Pancreas (tissue), 10 donors: ENCODE results near the gene STK39. TPM values are rescaled to one million over a fixed set of nuclear protein-coding genes. Genes with fewer than 3 reads are reported as not detected.

Experiments
- ATAC-seq, 4 donors: fragments of 200-7000 bp; cut with Tn5 transposase; one replicate each; pipeline versions ENCODE4 v1.8.0 to v1.9.1; 2020; ENCODE audit warnings: mild to moderate bottlenecking in 4 of 4, moderate library complexity in 4 of 4
- DNase-seq, 6 donors: peaks; one replicate each; pipeline ENCODE4 v3.0.0-alpha.2; 2020
- FAIRE-seq: peaks from 2 replicates; lab custom pipeline; 2012; peaks lifted over from hg19 to GRCh38; lab: Jason Lieb, UNC
- H3K27ac ChIP-seq, 4 donors: fragments of 200-600 bp; sonication (generic); 1 replicate in 3 of 4; 2 replicates in 1 of 4; pipeline versions ENCODE4 v1.5.0 to v1.8.0; 2020
- H3K27me3 ChIP-seq, 4 donors: fragments of 200-600 bp; one replicate each; pipeline ENCODE4 v1.8.0; 2021
- H3K36me3 ChIP-seq, 3 donors: fragments of 200-600 bp; sonication (generic) in 1 of 3; one replicate each; pipeline versions ENCODE4 v1.5.0 to v1.8.0; 2020 to 2021
- H3K4me1 ChIP-seq, 3 donors: fragments of 200-600 bp; one replicate each; pipeline ENCODE4 v1.8.0; 2021
- H3K4me3 ChIP-seq, 4 donors: fragments of 200-600 bp; sonication (generic) in 2 of 4; one replicate each; pipeline versions ENCODE4 v1.5.0 to v1.8.0; 2020 to 2021
- H3K9me3 ChIP-seq, 4 donors: fragments of 200-600 bp; one replicate each; pipeline ENCODE4 v1.8.0; 2021
- CTCF ChIP-seq, 4 donors: fragments of 200-600 bp; sonication (generic) in 3 of 4; IDR thresholded peaks; one replicate each; pipeline versions ENCODE4 v1.5.0 to v1.8.0; 2021; ENCODE audit warnings: antibody characterized with exemption in 4 of 4
- WGBS, 2 donors: extraction: QIAGEN DNeasy Blood & Tissue Kit; methylation state at CpG; one replicate each; pipeline ENCODE4 v1.1.7; 2013; 5-methylcytosine and 5-hydroxymethylcytosine counted together
- intact Hi-C, 3 donors: fragments of 100-400 bp; cut with DNase I; formaldehyde crosslinking; loops; one replicate each; pipeline versions ENCODE4 v1.11.1 to v1.14.2; 2022
- polyA plus RNA-seq, 2 donors: library from polyadenylated mRNA; stranded (reverse); fragments of 200-250 nt; gene quantifications; one replicate each; pipeline ENCODE4 v1.2.3, GENCODE V29; 2013
- total RNA-seq, 6 donors: library from RNA; stranded (reverse); fragmentation: NEBNext Ultra II Directional in 4 of 6; extraction: Animal tissue kit (Norgen Biotek cat#: 25700) in 4 of 6; gene quantifications; one replicate each; pipeline versions ENCODE4 v1.2.1 to v1.2.4, GENCODE V29; 2021 to 2023
- donor health status: healthy with polysubstance abuse.
- donor health status: DM: no; HTN: no; CAD: no; lungs with moderate emphysema.
- donor health status: DM: no; HTN: no; CAD: no.
- donor health status: control.
- donor health status: control.
- donor health status: Bipolar disorder and iron deficiency.
- donor health status: DM: yes; HTN: yes; CAD: no.
- donor health status: DM: no; HTN: no; CAD: no.
- donor health status: DM: no; HTN: no; CAD: no.
- donor health status: DM: yes; HTN: yes; CAD: no.

Gene STK39
- total and polyA plus RNA-seq, 8 donors, result 9.5 to 23.1 (median 15.5) TPM

DNA sequence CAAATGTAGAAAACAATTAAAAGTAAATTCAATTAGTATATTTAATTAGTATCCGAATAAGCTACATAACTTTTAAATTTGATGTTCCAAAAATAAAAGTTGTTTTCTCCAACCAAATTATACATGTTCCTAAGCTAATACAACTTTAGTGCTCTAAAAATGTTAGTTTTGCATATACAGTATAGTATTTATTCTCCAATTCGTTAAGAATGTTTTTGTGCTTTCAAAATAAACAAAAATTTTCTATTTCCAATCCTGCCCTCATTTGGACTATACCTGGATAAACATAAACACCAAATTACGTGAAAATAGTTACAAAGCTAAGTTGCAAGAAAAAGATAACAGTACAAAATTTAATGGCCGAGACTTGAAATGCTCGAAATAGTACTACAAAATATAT is 71.9 kb downstream of the STK39 start:
- H3K36me3 ChIP-seq, result no peaks in the 10 kb centered on the region
- no peak for TF ChIP-seq CTCF (IDR thresholded peaks at IDR 0.05)
- no peaks in the 10 kb centered on the region for H3K9me3 ChIP-seq
- no peak for ATAC-seq
- no peak for DNase-seq
- H3K4me1 ChIP-seq, result peaks cover 0 to under 1% (median 0%) of the 10 kb centered on the region in 3 donors
- H3K27ac ChIP-seq, result no peak overlapping the region
- WGBS, 2 donors, result 86 to 93% methylated on average over 5 of the region's 5 CpGs
- no peak overlapping the region for H3K4me3 ChIP-seq
- no peaks in the 10 kb centered on the region for H3K27me3 ChIP-seq
- intact Hi-C loops, result no loop called here
- no peak for FAIRE-seq

GRCh38 chr2:168174756-168175155 is 72.6 kb downstream of the STK39 start:
- Histone ChIP-seq H3K4me3 (no peak overlapping the region), H3K36me3 (no peaks in the 10 kb centered on the region), H3K27ac (no peak overlapping the region), H3K4me1 (no peaks in the 10 kb centered on the region), H3K9me3 (no peaks in the 10 kb centered on the region), H3K27me3 (no peaks in the 10 kb centered on the region)
- FAIRE-seq, result no peak
- WGBS, 2 donors, result 87 to 94% methylated on average over 2 of the region's 2 CpGs
- intact Hi-C loops, result no loop called here
- DNase-seq, result no peak
- no peak for TF ChIP-seq CTCF (IDR thresholded peaks at IDR 0.05)
- ATAC-seq, result no peak

DNA sequence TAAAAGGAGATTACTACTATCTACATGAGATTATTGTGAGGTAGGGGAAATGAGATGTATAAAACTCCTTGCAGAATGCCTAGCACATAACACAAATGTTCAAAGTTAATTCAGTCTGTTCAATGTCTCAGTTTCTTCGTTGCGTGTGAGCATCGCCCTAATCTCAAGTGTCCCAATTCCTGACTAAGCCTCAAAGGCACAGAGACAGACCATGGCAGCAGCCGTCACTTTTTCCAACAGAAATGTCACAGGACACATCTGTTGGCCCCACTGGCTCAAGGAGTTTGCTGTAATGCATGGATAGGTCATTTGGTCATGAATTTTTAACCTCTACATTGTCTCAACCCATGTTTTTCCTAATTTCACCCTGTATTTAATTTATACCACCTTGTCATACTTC is 75.3 kb downstream of the STK39 start:
- Histone ChIP-seq H3K4me3 (no peak overlapping the region), H3K27ac (no peak overlapping the region), H3K27me3 (no peaks in the 10 kb centered on the region), H3K9me3 (no peaks in the 10 kb centered on the region), H3K36me3 (no peaks in the 10 kb centered on the region), H3K4me1 (no peaks in the 10 kb centered on the region)
- WGBS, 2 donors, result 94 to 99% methylated on average over 4 of the region's 4 CpGs
- no peak for TF ChIP-seq CTCF (IDR thresholded peaks at IDR 0.05)
- FAIRE-seq (no peak), DNase-seq (no peak), ATAC-seq (no peak)
- intact Hi-C loops, result no loop called here

DNA sequence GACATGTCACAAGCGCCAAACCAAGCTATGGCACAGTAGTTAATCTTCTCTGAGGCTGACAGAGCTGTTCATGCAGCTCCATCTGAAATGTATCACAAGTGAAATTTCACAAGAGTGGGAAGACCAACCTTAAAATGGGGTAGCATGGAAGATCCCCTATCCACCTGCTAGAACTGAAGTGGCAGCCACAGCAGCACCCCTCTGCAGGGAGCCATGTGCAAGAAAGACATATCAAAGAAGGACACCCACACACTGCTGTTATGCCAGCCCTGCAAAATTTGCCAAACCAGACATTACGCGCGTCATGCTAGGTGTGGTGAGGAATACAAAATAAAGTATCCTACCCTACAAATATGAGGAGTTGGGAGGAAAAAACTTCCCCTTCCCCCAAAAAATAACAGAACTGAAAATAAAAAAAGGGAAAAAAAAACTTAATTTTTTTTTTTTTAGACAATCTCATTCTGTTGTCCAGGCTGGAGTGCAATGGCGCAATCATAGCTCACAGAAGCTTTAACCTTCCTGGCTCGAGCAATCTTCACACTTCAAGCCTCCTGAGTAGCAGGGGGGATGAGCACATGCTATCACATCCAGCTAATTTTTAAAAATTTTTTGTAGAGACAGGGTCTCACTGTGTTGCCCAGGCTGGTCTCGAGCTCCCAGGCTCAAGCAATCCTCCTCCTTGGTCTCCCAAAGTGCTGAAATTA is 76.2 kb downstream of the STK39 start:
- Histone ChIP-seq H3K4me3 (no peak overlapping the region), H3K27me3 (no peaks in the 10 kb centered on the region), H3K9me3 (no peaks in the 10 kb centered on the region), H3K36me3 (no peaks in the 10 kb centered on the region), H3K27ac (no peak overlapping the region), H3K4me1 (no peaks in the 10 kb centered on the region)
- ATAC-seq (no peak), FAIRE-seq (no peak), DNase-seq (no peak)
- intact Hi-C loops, result no loop called here
- TF ChIP-seq CTCF (IDR thresholded peaks at IDR 0.05), result no peak
- WGBS, 2 donors, result 88 to 90% methylated on average over 7 of the region's 7 CpGs

DNA sequence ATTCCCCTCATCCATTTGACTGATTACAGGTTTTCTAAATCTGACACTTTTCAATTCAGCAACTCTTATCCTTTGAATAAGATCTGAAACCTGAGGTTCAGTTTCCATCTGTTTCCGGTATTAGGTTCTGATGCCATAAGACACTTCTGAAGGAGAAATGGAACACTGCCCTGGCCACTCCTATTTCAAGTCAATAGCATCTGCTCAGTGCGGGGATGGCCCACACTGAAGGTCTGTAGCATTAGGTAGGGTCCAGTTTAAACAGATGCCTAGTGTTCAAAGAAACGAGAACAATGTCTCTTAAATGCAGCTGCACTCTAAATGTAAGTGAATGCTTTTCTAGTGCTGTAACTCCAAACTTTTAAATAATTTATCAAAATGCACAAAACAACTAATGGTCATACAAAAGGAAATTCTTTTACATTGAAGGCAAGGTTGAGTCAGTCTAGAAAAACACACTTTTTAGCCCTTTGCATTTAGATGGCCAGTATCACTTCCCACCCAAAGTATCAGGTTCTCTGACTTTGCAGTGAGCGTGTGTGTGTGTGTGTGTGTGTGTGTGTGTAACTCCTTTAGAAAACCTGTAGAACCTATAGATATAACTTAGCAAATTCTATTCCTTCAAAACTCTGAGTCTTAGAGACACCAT is 78.2 kb downstream of the STK39 start:
- ATAC-seq (no peak), FAIRE-seq (no peak), DNase-seq (no peak)
- no peaks in the 10 kb centered on the region for H3K27me3 ChIP-seq
- H3K4me3 ChIP-seq, result no peak overlapping the region
- H3K4me1 ChIP-seq, result no peaks in the 10 kb centered on the region
- no peak for TF ChIP-seq CTCF (IDR thresholded peaks at IDR 0.05)
- no peak overlapping the region for H3K27ac ChIP-seq
- intact Hi-C loops, result no loop called here
- H3K9me3 ChIP-seq, result no peaks in the 10 kb centered on the region
- WGBS, 2 donors, result 83 to 90% methylated on average over 4 of the region's 4 CpGs
- no peaks in the 10 kb centered on the region for H3K36me3 ChIP-seq
